Right cardiac atrium (tissue), 5 donors: ENCODE measurements around the gene EIF5AL1. TPM values are rescaled to one million over a fixed set of nuclear protein-coding genes. Genes with fewer than 3 reads are reported as not detected.
"Not testable (repeated sequence)": the region's sequence is repeated elsewhere in the genome, so short reads cannot be mapped to it uniquely, and the experiment has no call there.

ENCODE experiments used
- ATAC-seq, 2 donors: fragments of 200-7000 bp; cut with Tn5 transposase; one replicate each; pipeline versions ENCODE4 v1.8.0 to v1.9.1; 2020; ENCODE audit warnings: moderate library complexity in 2 of 2, mild to moderate bottlenecking in 1 of 2
- DNase-seq, 3 donors: peaks; one replicate each; pipeline ENCODE4 v3.0.0-alpha.2; 2020
- H3K27ac ChIP-seq: one replicate; pipeline ENCODE4 v1.5.1; 2013; ENCODE audit warnings: mild to moderate bottlenecking, low read length, control low read depth, moderate library complexity
- H3K27me3 ChIP-seq: one replicate; pipeline ENCODE4 v1.6.1; 2013; ENCODE audit not compliant: control insufficient read depth, insufficient read depth
- H3K4me1 ChIP-seq: one replicate; pipeline ENCODE4 v1.6.1; 2013; ENCODE audit warnings: low read length; ENCODE audit not compliant: control insufficient read depth, insufficient read depth
- H3K4me3 ChIP-seq: one replicate; pipeline ENCODE4 v1.5.1; 2013; ENCODE audit warnings: low read length, control low read depth
- H3K9me3 ChIP-seq: one replicate; pipeline ENCODE4 v1.6.1; 2013; ENCODE audit warnings: low read length; ENCODE audit not compliant: control insufficient read depth
- WGBS: extraction: QIAGEN DNeasy Blood & Tissue Kit; methylation state at CpG from one replicate; pipeline ENCODE4 v1.1.7; 2013; 5-methylcytosine and 5-hydroxymethylcytosine counted together
- intact Hi-C, 4 donors: fragments of 100-400 bp; cut with DNase I; formaldehyde crosslinking; loops; one replicate each; pipeline versions ENCODE4 v1.11.0 to v1.14.0; 2022 to 2023
- polyA plus RNA-seq: library from polyadenylated mRNA; stranded (reverse); fragments of 200-250 nt; gene quantifications from one replicate; pipeline ENCODE4 v1.2.3, GENCODE V29; 2013
- total RNA-seq, 4 donors: library from RNA; stranded (reverse); fragmentation: NEBNext Ultra II Directional; extraction: Animal tissue kit (Norgen Biotek cat#: 25700); gene quantifications; one replicate each; pipeline ENCODE4 v1.2.1, GENCODE V29; 2021
- donor health status: healthy with polysubstance abuse.
- donor health status: DM: no; HTN: yes; CAD: no.
- donor health status: DM: no; HTN: no; CAD: no.
- donor health status: DM: no; HTN: yes; CAD: no; lungs with severe emphysema.
- donor health status: DM: yes; HTN: yes; CAD: no.

The EIF5AL1 gene
- total and polyA plus RNA-seq, 5 donors = 0.09 to 0.57 (median 0.32) TPM; not detected in 1

DNA sequence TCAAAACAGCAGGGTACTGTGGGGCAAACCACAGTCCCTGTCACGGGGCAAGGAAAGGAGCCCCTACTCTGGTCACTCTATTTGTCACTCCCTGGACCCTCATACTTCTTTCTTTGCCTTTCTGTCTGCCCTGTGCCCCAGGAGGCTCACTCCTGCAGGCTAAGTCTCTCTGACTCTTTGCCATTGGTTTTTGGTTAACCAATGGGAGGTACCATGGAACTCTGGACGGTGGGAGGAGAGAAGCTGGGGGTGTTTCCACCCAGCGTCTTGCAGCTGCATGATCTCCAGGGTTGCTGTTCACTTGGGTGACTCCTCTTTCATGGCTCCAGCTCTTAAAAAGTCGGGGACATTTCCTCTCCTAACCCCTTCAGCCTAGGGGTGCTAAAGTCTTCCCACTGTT is 15.4 kb upstream of the EIF5AL1 start:
- DNase-seq (no peak), ATAC-seq (no peak)
- Histone ChIP-seq H3K27ac (no peak overlapping the region), H3K27me3 (no peaks in the 10 kb centered on the region), H3K4me1 (no peaks in the 10 kb centered on the region), H3K4me3 (no peak overlapping the region), H3K9me3 (no peaks in the 10 kb centered on the region)
- WGBS = 68% methylated on average over 4 of the region's 4 CpGs
- intact Hi-C loops = no loop called here

DNA sequence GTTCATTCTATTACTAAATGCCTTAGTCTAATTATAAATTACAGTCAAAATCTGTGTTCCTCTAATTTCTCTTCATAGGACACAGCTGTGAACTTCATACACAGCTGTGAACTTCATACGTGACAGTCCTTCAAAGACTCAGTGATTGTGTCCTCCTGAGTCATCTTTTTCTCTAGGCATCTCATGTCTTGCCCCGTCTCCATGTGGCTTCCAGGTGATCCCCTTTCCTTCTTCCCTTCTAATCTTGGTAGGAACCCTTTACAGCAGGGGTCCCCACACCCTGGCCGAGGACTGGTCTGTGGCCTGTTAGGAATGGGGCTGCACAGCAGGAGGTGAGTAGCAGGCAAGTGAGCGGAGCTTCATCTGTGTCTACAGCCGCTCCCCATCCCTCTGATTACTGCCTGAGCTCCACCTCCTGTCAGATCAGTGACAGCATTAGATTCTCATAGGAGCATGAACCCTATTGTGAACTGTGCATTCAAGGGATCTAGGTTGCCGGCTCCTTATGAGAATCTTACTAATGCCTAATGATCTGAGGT is 14.0 kb upstream of the EIF5AL1 start:
- H3K4me3 ChIP-seq = no peak overlapping the region
- no peaks in the 10 kb centered on the region for H3K27me3 ChIP-seq
- intact Hi-C loops = no loop called here
- H3K27ac ChIP-seq = no peak overlapping the region
- DNase-seq (no peak), ATAC-seq (no peak)
- no peaks in the 10 kb centered on the region for H3K4me1 ChIP-seq
- WGBS = 87% methylated on average over 6 of the region's 6 CpGs
- no peaks in the 10 kb centered on the region for H3K9me3 ChIP-seq

DNA sequence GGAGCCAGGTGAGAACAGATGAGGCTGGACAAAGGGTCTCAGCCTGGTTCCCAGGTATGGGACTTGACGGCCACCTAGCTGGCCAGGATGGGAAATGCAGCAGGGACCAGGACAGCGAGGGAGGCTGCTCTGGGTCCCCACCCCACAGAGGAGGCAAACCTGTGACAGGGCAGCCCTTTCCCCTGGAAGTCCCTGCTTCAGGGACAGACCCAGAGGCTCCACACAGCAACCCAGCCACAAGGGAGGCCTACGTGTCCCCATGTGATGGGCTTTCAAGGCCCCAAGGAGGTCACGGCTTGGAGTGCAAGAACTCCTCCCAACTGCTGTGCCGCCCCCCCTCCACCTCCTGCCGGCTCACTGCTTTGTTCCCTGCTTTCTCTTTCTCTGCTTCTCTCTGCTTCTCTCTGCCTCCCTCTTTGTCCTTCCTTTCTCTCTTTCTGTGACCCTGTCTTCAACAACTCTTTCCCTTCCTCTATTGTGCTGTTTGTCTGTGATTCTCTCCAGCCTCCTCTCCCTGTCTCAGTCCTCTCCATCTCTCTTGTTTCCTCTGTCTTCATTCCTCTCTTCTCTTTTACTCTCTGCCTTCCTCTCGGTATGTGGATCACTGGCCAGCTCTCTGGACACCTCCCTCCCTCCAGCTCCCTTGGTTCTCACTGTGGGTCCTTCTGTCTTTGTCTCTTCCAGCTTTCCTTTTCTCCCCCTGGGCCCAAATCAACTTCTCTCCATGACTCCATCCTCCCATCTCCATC is 9.6 kb upstream of the EIF5AL1 start:
- WGBS = 38% methylated on average over 7 of the region's 7 CpGs
- DNase-seq = peak in 2 of 3 donors; percentile 63 to 65
- peaks cover 1% of the 10 kb centered on the region for H3K4me1 ChIP-seq
- H3K27me3 ChIP-seq = no peaks in the 10 kb centered on the region
- ATAC-seq = peak; percentile 59 to 75
- intact Hi-C loops = no loop called here
- no peaks in the 10 kb centered on the region for H3K9me3 ChIP-seq
- H3K27ac ChIP-seq = no peak overlapping the region
- no peak overlapping the region for H3K4me3 ChIP-seq

DNA sequence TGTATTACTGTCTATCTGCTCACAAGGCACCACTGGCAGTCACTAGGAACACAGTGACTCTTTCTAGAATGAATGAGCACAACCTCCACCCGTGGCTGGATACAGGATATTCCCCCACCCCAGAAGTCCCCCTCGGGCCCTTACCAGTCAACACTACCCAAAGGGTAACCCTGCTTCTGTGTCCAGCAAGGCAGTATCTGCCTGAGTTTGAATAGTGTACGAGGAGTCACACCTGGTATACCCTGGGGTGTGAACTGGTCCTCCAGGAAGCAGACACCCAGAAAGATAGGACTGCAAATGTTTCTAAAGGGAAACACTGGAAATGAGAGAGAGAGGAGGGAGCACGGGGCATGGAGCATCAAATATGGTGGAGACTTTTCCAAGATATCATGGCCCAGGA is 8.5 kb upstream of the EIF5AL1 start:
- not testable (repeated sequence) for H3K4me3 ChIP-seq

DNA sequence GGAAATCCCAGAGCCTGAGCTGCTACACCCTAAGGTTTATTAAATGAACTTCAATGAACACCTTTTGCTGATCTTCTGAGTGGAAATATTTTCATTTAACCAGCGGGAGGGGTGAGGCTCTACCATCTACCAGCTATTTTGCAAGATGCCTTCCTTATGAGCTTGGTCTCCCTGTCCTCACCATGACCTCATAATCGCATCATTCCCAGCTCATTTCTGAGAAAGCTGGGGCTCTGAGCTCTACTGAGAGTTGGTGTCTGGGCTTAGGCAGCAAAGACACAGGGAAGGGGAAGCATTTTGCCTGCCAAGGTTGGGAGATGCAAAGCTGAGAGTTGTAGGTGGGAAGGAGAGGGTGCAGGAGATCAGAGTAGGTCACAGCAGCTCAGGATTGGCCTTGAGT is 7.8 kb upstream of the EIF5AL1 start:
- DNase-seq, H3K27me3 ChIP-seq, ATAC-seq, H3K4me3 ChIP-seq, H3K27ac ChIP-seq, intact Hi-C loops, H3K4me1 ChIP-seq, H3K9me3 ChIP-seq: not testable (repeated sequence)
- no CpG with 5 or more reads among the region's 2 CpGs for WGBS

More for the DNA sequence above, 8.5 kb upstream of the EIF5AL1 start:
- ATAC-seq, DNase-seq, H3K27ac ChIP-seq, H3K9me3 ChIP-seq, intact Hi-C loops, H3K4me1 ChIP-seq, H3K27me3 ChIP-seq: not testable (repeated sequence)
- WGBS = 76% methylated on average over 4 of the region's 4 CpGs

DNA sequence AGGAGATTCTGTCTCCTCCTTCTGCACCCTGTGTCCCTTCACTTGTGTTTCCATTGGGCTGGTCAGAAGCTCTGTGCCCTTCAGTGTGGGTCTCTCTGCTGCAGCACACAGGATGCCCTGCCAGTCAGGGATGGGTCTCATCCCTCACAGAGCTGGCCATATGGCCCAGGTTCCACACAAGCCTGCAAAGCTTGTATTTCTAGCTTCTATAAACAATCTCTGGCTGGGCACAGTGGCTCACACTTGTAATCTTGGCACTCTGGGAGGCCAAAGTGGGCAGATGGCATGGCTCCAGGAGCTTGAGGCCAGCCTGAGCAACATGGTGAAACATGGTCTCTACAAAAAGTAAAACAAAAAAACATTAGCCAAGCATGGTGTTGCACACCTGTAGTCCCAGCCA is 7.0 kb upstream of the EIF5AL1 start:
- intact Hi-C loops, DNase-seq, H3K4me3 ChIP-seq, H3K27me3 ChIP-seq, H3K4me1 ChIP-seq, H3K27ac ChIP-seq, H3K9me3 ChIP-seq: not testable (repeated sequence)
- peak in 1 of 2 donors; percentile 16 for ATAC-seq

DNA sequence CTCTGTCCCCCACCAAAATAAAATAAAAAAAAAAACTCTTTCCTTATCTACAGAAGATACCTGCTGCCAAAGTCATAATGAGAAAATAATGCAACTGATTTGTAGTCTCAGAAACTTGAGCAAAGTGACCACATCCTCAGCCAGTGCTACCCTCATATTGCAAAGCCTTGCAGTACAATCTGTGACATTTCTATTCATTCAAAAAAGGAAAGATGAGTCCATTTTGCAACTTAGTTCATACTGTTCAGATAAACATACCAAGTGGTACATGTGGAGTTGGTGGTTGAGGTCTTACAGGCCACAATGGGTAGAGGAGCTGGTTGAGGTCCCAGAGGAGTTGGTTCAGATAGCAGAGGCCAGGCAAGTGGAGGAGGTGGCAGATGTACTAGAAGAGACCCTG is 6.5 kb upstream of the EIF5AL1 start:
- Histone ChIP-seq H3K4me3 (no peak overlapping the region), H3K27ac (no peak overlapping the region), H3K27me3 (no peaks in the 10 kb centered on the region), H3K9me3 (no peaks in the 10 kb centered on the region), H3K4me1 (peaks cover 1% of the 10 kb centered on the region)
- ATAC-seq = no peak
- intact Hi-C loops = no loop called here
- no peak for DNase-seq

DNA sequence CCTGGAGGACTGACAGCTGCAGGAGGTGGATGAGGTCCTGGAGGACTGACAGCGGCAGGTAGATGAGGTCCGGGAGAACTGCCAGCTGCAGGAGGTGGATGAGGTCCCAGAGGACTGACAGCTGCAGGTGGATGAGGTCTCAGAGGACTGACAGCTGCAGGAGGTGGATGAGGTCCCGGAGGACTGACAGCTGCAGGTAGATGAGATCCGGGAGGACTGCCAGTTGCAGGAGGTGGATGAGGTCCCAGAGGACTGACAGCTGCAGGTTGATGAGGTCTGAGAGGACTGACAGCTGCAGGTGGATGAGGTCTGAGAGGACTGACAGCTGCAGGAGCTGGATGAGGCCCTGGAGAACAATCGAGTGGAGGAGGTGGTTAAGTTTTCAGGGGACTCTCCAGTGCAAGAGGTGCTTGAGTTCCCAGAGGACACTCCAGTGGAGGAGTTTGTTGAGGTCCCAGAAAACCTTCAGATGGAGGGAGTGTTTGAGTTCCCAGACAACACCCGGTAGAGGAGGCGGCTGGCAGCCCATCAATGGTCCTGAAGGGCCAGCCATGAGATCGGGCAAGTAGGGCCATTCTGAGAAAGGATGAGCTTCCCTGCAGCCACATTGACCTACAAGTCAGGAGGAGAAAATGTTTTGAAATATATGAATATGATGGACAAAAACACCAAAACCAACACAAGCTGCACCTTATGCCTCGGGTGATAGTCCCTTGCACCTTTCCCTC is 4.7 kb upstream of the EIF5AL1 start:
- no peaks in the 10 kb centered on the region for H3K27me3 ChIP-seq
- no peak overlapping the region for H3K4me3 ChIP-seq
- intact Hi-C loops = no loop called here
- DNase-seq (no peak), ATAC-seq (no peak)
- H3K27ac ChIP-seq = no peak overlapping the region
- peaks cover 1% of the 10 kb centered on the region for H3K4me1 ChIP-seq
- no peaks in the 10 kb centered on the region for H3K9me3 ChIP-seq
- 86% methylated on average over 9 of the region's 9 CpGs for WGBS

DNA sequence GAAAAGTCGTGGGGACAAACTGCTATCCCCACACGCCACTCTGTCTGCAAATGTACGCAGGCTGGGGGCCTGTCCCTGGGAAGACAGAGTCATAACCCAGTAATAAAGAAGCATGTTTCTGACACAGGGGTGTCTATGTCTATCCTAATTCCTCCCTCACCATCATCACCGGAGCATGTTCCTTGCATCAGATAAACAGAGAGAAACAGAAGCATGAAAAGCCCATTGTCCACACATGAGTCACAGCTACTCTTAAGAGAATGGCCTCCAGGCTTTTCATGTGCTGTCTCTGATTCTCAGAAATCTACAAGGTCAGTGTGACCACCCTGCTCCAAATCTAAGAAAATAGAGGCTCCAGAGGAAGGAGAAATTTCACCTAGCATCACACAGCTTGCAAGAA is 4.1 kb upstream of the EIF5AL1 start:
- DNase-seq, H3K4me3 ChIP-seq, ATAC-seq, H3K27me3 ChIP-seq, H3K4me1 ChIP-seq, H3K27ac ChIP-seq, intact Hi-C loops, H3K9me3 ChIP-seq: not testable (repeated sequence)
- 85% methylated on average over 3 of the region's 4 CpGs for WGBS

DNA sequence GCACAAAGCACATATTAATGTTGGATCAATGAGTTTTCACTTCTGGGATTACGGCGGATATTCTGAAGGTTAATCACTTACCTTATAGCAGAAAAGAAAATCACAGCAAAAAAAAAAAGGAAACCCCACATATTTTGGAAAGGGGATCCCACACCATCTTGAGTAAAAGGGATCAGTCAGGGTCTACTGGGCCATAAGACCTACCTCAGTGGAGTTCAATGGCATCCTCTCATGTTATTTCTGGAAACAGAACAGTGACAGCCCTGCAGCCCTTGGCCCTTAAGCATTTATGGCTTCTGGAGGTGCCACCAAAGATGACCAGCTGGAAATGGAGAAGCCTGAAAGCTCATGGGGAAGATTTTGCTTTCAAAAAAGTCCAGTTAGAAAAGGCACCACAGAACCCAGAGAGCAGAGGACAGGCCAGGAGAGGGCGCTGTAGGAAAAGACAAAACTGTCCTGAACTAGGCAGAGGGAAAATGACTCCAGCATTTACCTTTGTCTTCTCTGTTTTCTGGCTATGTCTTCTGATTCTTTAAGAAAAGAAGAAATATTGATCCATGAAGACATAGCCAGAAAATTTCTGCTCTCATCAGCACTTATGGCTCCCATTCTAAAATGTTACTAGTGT is 2.9 kb upstream of the EIF5AL1 start:
- DNase-seq, H3K27ac ChIP-seq, H3K27me3 ChIP-seq, H3K4me3 ChIP-seq, H3K9me3 ChIP-seq, H3K4me1 ChIP-seq, intact Hi-C loops: not testable (repeated sequence)
- peak; percentile 44 to 69 for ATAC-seq
- 100% methylated on average over 2 of the region's 3 CpGs for WGBS

DNA sequence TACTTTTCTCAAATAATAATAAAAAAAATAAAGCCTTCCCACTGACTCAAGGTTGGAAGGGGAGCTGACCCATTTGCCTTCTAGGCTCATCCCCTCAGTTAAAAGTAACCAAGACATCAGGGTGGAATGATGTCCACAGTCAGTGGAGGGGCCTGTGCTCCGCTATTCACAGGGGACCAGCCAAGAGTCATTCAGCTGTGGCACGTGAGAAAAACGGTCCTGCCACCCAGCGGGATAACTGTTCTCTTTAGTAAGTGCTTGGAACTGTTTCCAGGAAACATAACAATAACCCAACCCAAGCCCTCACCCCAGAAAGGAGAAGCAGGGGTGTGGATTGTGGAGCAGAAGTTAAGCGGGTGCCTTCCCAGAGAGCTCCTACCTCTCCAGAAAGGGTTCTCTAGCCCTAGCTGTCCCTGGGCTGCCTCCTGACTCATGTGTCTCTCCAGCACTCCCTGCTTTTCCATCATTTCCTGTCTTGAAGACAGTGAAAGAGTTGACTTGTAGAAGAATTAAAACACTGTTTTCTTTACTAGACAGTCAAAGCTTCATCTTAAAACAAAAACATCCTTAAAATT is 2.3 kb upstream of the EIF5AL1 start:
- H3K4me3 ChIP-seq, H3K27me3 ChIP-seq, H3K4me1 ChIP-seq, H3K9me3 ChIP-seq, intact Hi-C loops, H3K27ac ChIP-seq, DNase-seq: not testable (repeated sequence)
- peak; percentile 30 to 58 for ATAC-seq
- 37% methylated on average over 3 of the region's 5 CpGs for WGBS
